ENCODE results near the gene C10orf53.
"Not testable (repeated sequence)": the region's sequence is repeated elsewhere in the genome, so short reads cannot be mapped to it uniquely, and the experiment has no call there.

C10orf53 gene

GRCh38 chr10:49688261-49688846 is 8.9 kb downstream of the C10orf53 start:
- no peak for DNase-seq (ENCODE audit: low read depth in 3 of 3)

DNA sequence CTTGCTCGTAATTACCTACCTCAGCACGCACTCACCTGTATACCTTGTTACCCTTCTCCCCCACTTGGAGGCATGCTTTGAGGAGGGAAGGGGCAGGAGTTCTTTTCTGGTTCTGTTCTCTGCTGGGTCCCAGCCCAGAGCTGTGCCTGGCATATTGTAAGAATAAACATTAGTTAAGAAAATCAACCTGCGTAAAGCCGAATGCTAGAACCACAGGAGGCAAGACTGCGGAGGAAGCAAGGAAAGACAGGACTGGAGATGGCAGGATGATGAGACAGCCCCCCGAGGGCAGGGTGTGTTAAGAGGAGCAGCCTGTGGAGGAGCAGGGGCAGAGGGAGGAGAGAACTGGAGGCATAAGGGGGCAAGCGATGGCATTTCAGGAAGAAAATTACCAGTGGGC is 9.5 kb downstream of the C10orf53 start:
- no peak for DNase-seq (ENCODE audit: low read depth in 3 of 3)

DNA sequence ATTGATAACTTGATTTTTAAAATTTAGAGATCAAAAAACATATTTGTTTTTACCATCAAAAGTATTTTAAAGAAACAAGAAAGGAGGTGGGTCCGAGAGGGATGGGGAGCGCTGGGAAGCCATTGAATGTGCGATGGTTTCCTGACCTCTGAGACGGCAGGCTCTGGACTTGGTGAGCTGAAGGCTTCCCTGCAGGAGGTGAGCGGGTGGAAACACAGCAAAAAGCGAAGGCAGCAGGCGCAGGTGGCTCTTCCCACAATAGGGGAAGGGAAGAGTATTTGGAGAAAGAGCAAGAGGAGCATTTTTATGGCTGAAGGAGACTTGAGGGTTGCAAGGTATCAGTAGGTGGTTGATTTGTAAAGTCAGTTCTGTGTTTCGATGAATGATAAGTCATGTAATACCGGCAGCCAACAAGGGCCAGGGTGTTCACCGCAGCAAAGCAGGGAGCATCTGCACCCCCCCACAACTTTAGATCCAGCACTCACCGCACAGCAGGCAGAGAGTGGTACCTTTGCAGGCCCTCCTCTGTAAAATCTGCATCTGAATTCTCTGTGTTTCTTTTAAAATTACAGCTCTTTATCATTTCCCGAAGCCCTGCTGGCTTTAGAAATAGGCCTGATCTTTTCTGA is 10.5 kb downstream of the C10orf53 start:
- no peak for DNase-seq (ENCODE audit: low read depth in 3 of 3)

DNA sequence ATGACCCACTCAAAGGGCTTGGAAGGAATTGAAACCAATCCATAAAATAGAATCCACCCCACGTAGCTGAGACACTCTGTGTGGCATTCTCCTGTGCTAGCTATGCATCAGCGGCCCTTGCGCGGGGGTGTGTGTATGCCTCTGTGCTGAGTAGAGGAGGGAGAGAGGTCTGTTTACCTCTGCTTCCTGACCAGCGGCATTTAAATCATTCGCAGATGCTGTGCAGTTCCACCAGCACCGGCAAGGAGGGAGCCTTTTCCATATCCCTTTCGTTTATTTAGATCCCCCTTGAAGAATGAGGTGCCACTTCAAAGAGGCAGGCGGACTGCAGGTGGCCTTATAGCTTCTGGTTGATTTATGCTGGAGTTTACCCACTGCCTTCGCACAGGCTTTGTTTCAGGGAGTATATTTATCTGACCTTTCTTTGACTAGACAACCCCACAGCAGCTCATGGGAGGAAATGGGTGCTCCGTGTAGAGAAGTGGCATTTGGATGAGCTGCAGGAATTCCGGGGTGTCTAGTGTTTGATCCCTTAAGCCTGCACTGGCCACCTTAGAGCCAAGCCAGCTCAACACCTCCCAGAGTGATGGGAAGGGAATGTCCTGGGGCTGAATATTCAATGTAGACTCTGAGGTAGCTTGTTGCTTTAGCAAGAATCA is 11.4 kb downstream of the C10orf53 start:
- no peak for DNase-seq (ENCODE audit: low read depth in 3 of 3)

DNA sequence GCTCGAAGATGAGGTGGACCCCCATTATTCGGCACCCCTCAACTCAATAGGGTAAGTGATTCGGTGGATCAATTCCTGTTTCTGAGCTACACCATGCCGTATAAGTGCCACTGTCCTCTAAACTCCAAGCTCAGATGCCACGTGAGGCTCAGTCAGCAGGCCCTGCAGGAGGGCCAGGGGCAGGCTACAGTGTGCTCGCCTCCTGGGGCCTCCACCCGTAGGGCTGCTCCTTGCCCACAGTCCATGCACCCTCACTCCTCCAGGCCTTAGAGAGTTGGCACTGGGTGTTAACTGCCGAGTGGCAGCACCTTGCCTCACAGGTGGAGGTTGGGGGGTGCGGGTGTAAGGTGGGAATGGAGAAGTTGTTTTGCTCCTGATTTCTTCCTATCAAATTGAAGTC is 12.1 kb downstream of the C10orf53 start:
- DNase-seq (ENCODE audit: low read depth in 3 of 3): no peak

DNA sequence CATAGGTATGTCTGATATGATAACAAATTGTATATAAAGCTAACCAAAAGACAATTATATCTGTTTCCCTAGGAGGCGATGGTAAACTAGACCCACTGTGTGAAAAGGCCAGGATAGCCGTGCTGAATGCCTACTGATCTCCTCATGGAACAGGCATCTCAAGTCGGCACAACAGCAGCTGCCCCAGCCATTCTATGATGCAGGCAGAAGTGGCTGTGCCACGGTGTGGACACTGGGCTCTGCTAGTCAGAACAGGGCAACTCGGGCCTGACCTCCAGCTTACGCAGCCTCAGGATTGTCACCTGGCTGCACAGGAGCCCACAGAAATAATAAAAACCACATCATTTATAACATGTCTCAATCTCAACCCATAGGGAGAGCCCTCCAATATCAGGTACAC is 15.0 kb downstream of the C10orf53 start:
- no peak for DNase-seq (ENCODE audit: low read depth in 3 of 3)

DNA sequence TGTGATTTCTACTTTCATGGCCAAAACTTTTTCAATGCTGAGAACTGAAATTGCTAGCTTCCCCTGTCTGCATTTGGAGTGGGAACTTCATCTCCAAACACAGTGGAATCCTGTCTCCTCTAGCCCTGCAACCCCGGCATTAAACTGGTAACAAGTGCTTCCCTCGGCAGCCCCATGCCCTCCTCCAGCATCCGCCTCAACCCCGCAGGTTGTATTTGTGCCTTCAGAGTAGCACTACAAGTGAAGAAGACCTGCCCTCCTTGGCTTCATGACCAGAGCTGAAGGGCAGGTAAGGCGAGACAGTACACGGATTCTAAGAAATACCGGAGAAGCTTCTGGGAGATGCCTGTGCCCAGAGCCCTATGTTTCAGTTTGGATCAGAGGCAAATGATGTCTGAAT is 16.9 kb downstream of the C10orf53 start:
- DNase-seq (ENCODE audit: low read depth in 3 of 3): no peak

GRCh38 chr10:49698679-49699078 is 19.2 kb downstream of the C10orf53 start:
- DNase-seq (ENCODE audit: low read depth in 3 of 3): no peak

DNA sequence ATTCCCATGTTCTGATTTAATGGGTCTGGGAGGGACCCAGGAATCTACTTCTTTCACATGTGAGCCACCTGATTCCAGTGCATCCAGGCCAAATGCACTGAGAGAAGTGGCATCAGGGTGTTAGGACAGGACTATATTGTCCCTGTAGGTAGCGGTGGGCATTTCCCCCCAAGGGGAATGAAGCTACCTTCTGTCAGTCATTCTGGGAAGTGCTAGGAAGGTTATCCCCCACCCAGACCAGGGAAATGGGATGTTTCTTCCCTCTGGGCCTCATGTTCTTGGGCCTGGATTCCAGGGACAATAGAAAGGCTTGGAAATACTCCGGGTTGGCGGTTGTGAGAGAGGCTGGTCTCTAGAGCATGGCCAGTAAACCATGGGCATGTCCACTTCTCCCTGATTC is 20.8 kb downstream of the C10orf53 start:
- no peak for DNase-seq (ENCODE audit: low read depth in 3 of 3)

- DNase-seq (ENCODE audit: low read depth in 3 of 3): no peak
Observed at GRCh38 chr10:49700997-49701396, 21.5 kb downstream of the C10orf53 start.

DNA sequence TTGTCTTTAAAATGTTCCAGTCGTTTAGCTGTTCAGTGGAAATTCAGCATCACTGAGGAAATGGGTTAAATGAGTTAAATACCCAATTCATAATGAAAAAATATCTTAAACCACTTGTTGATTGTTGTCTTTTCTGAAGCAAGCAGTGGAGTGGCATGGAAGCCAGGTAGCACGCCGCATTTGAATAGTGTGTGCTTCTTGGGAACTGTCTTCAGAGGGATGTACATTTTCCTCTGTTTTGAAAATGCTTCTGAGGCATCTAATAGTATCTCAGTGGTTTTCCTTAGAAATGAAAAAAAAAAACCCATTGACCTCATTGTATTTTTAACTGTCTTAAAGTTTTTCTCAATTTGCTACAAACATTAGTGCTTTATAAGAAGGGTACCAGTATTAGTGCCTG is 28.1 kb downstream of the C10orf53 start:
- DNase-seq (ENCODE audit: low read depth in 3 of 3): no peak

DNA sequence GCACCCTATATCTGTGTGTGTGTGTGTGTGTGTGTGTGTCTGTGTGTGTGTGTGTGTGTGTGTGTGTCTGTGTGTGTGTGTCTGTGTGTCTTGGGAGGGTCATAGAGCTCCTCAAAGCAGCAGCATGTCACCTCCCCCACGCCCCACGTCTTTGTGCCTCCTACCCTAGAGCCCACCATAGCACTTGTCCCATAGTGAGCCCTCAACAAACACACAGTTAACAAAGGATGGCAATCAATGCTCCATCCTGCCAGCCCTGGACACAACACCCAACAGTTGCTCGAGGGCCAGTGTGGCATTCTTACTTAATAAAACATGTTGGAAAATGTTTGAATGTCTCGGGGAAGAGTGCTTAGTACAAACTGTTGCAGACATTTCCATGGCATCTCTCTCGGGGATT is 30.5 kb downstream of the C10orf53 start:
- DNase-seq (ENCODE audit: low read depth in 3 of 3): no peak

DNA sequence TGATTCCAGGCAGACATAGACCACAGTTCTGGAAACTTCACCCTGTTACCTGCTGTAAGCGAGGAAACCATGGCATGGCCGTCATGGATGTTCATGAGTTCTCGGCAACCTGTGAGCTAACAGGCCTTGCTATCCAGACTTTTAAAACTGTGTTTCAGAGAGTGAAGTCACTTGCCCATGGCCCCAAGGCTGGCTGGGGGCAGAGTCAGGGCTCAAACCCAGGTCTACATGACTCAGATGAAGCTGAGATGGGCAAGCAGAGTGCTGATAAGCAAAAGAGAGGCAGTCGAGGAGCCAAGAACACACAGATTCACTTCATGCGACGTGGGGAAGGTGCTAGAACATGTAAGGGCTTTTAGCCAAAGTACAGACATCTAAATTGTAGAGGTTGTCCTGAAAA is 31.5 kb downstream of the C10orf53 start:
- DNase-seq (ENCODE audit: low read depth in 3 of 3): no peak

DNA sequence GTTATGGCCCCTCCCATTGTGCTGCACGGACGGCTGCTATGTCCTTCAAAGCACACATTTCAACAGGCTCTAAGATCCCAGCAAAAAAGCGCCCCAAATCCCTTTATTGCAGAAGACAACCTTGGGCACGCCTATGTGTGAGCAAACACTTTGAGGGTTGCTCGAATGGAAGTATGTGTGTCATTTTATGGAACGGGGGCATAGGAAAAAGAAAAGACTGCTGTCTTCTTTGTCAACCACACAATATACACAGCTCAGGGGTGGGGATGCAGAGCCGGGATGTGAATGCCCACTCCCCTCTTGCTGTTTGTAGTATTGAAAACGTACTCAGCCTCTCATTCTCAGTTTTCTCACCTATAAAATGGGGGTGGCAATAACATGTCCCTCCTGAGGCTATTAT is 32.0 kb downstream of the C10orf53 start:
- DNase-seq (ENCODE audit: low read depth in 3 of 3): no peak

DNA sequence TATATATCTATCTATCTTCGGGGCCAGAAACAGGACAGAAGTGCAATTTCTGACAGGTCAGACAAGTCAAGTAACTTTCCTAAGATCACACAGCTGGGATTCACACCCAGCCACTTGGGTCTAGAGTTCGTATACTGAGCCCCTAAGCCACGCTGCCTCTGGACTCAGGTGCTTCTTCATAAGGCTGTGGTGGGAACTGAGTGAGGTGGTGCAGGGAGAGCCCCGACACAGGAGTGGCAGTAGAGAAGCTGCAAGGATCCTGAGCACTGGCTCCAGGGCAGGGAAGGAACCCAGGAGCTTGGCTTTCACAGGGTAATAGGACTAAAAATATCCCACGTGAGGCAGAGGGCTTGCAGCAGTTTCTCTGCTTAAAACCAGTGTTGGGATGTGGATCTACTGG is 33.8 kb downstream of the C10orf53 start:
- DNase-seq (ENCODE audit: low read depth in 3 of 3): no peak

DNA sequence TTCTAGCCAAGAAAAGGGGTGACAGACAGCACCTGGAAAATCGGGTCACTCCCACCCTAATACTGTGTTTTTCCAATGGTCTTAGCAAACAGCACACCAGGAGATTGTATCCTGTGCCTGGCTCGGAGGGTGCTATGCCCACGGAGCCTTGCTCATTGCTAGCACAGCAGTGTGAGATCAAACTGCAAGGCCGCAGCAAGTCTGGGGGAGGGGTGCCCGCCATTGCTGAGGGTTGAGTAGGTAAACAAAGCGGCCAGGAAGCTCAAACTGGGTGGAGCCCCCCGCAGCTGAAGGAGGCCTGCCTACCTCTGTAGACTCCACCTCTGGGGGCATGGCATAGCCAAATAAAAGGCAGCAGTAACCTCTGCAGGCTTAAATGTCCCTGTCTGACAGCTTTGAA is 35.7 kb downstream of the C10orf53 start:
- DNase-seq (ENCODE audit: low read depth in 3 of 3): not testable (repeated sequence)

DNA sequence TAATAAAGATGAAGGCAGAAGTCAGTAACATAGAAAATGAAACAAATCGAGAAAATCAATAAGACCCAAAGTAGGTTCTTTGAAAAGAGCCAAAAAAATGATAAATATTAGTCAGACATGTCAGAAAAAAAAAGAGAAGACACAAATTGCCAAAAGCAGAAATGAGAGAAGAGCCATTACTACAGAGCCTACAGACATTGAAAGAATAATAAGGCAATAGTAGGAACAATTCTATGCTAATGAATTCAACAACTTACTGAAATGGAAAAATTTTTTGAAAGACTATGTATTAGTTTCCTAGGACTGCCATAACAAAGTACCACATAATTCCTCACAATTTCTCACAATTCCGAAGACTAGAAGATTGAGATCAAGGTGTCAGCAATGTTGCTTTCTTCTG is 47.1 kb downstream of the C10orf53 start:
- no peak for DNase-seq (ENCODE audit: low read depth in 3 of 3)

DNA sequence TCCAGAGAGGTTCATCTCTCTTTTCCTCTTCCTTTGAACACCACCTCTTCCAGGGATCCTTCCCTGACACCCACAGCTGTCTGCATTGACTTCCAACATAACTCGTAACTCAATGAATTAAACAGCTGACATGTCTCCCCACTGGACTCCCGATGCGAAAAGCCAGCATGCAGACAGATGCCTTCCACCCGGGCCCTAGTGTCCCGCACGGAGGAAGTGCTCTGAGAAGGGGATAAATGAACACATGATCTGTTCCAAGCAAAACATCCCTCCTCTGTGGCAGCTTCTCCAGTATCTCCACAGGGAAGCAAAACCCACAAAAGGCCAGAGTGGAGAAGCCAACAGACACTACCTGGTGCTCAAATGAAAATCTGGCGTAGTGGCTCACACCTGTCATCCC is 54.4 kb downstream of the C10orf53 start:
- DNase-seq (ENCODE audit: low read depth in 3 of 3): no peak

DNA sequence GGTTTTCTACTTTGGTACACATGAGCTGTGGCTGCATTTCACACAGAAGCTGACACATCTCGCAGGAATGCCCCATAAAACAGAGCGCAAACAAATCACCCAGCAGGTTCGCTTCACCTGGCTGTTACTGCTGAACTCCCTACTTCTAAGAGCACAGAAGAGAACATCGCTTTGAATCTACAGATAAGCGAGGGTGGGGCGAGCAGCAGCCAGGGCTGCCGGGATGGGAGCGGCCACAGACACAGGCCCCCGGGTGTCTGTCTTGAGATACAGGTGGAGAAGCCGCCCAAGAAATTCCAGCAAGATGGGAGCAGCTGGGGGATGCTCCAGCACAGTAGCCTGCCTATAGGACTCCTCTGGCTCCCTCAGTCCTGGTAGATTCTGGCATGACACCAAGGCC is 55.2 kb downstream of the C10orf53 start:
- DNase-seq (ENCODE audit: low read depth in 3 of 3): no peak

- no peak for DNase-seq (ENCODE audit: low read depth in 3 of 3)
Observed at GRCh38 chr10:49735161-49735560, 55.7 kb downstream of the C10orf53 start.

GRCh38 chr10:49735848-49736563 is 56.6 kb downstream of the C10orf53 start:
- DNase-seq (ENCODE audit: low read depth in 3 of 3): no peak

GRCh38 chr10:49736564-49737113 is 57.2 kb downstream of the C10orf53 start:
- DNase-seq (ENCODE audit: low read depth in 3 of 3): no peak

Data from stimulated activated CD4-positive, alpha-beta T cell treated with anti-CD3 and anti-CD28 coated beads, TNF-alpha, amount 100 ng/mL, for 48 hours (primary cell).